ENCODE results near the gene FGF7.
"Not testable (repeated sequence)": the region's sequence is repeated elsewhere in the genome, so short reads cannot be mapped to it uniquely, and the experiment has no call there.

FGF7 gene

GRCh38 chr15:49423021-49423420, at the start of gene FGF7:
Gene FGF7, plus strand, starts transcription at chr15:49423242. Its CDS starts 1,056 bp downstream, at chr15:49424298.
- DNase-seq (ENCODE audit: low read depth, low spot score), result no peak

- DNase-seq (ENCODE audit: low read depth, low spot score), result no peak
Measured at GRCh38 chr15:49379996-49380395, 43.0 kb upstream of the FGF7 start.

- no peak for DNase-seq (ENCODE audit: low read depth, low spot score)
Measured at GRCh38 chr15:49380912-49381311, 42.1 kb upstream of the FGF7 start.

- DNase-seq (ENCODE audit: low read depth, low spot score), result no peak
Measured at GRCh38 chr15:49382394-49382793, 40.6 kb upstream of the FGF7 start.

GRCh38 chr15:49383266-49383665, 39.8 kb upstream of the FGF7 start:
- DNase-seq (ENCODE audit: low read depth, low spot score), result no peak

GRCh38 chr15:49387471-49387870, 35.6 kb upstream of the FGF7 start:
- DNase-seq (ENCODE audit: low read depth, low spot score), result no peak

GRCh38 chr15:49402515-49403296, 20.3 kb upstream of the FGF7 start:
- DNase-seq (ENCODE audit: low read depth, low spot score), result not testable (repeated sequence)

- no peak for DNase-seq (ENCODE audit: low read depth, low spot score)
Measured at GRCh38 chr15:49406352-49407118, 16.5 kb upstream of the FGF7 start.

GRCh38 chr15:49410641-49411040, 12.4 kb upstream of the FGF7 start:
- no peak for DNase-seq (ENCODE audit: low read depth, low spot score)

GRCh38 chr15:49412797-49413196, 10.2 kb upstream of the FGF7 start:
- no peak for DNase-seq (ENCODE audit: low read depth, low spot score)

- DNase-seq (ENCODE audit: low read depth, low spot score), result no peak
Measured at GRCh38 chr15:49415149-49415548, 7.9 kb upstream of the FGF7 start.

GRCh38 chr15:49415638-49416037, 7.4 kb upstream of the FGF7 start:
- no peak for DNase-seq (ENCODE audit: low read depth, low spot score)

GRCh38 chr15:49418811-49419210, 4.2 kb upstream of the FGF7 start:
- no peak for DNase-seq (ENCODE audit: low read depth, low spot score)

GRCh38 chr15:49421991-49422390, 1.1 kb upstream of the FGF7 start:
- DNase-seq (ENCODE audit: low read depth, low spot score), result no peak

- no peak for DNase-seq (ENCODE audit: low read depth, low spot score)
Measured at GRCh38 chr15:49423901-49424550, 984 bp downstream of the FGF7 start.

GRCh38 chr15:49424954-49425353, 1.9 kb downstream of the FGF7 start:
- DNase-seq (ENCODE audit: low read depth, low spot score), result no peak

- DNase-seq (ENCODE audit: low read depth, low spot score), result no peak
Measured at GRCh38 chr15:49427372-49427771, 4.3 kb downstream of the FGF7 start.

- DNase-seq (ENCODE audit: low read depth, low spot score), result no peak
Measured at GRCh38 chr15:49428409-49429095, 5.5 kb downstream of the FGF7 start.

GRCh38 chr15:49430046-49430445, 7.0 kb downstream of the FGF7 start:
- DNase-seq (ENCODE audit: low read depth, low spot score), result no peak

GRCh38 chr15:49435174-49435573, 12.1 kb downstream of the FGF7 start:
- DNase-seq (ENCODE audit: low read depth, low spot score), result no peak

- DNase-seq (ENCODE audit: low read depth, low spot score), result no peak
Measured at GRCh38 chr15:49436751-49437150, 13.7 kb downstream of the FGF7 start.

Data from activated CD4-positive, CD25-positive, alpha-beta regulatory T cell treated with anti-CD3 and anti-CD28 coated beads, Interleukin-2, amount 50 U/mL, for 16 hours (primary cell).